Body of pancreas (tissue), 4 donors: ENCODE measurements around the gene OR7A17.

Source experiments
- POLR2A ChIP-seq, 3 donors: fragments of 450-650 bp; IDR thresholded peaks; one replicate each; pipeline ENCODE4 v1.6.1; 2016; ENCODE audit warnings: antibody characterized with exemption in 3 of 3, mild to moderate bottlenecking in 2 of 3
- TF ChIP-seq, protein P1 (sequence below), 7 experiments: fragments of 450-650 bp in 4 of 7; fragments of 200-600 bp in 3 of 7; sonication (generic) in 3 of 7; IDR thresholded peaks; one replicate each; pipeline ENCODE4 v1.5.1; 2016 to 2019; ENCODE audit warnings: antibody characterized with exemption in 7 of 7

DNA sequence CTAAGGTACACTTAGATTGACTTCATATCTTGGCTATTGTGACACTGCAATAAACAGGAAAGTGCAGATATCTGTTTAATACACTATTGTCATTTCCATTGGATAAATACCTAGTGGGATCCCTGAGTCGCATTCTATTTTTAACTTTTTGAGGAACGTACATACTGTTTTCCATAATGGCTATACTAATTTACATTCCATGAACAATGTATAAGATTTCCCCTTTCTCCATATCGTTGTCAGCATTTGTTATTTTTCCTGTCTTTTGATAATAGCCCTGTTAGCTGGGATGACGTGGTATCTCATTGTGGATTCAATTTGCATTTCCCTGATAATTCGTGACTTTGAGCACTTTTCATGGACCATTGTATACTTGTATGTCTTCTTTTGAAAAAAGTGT lies 17.4 kb downstream of the OR7A17 start:
- TF ChIP-seq, protein P1, sequence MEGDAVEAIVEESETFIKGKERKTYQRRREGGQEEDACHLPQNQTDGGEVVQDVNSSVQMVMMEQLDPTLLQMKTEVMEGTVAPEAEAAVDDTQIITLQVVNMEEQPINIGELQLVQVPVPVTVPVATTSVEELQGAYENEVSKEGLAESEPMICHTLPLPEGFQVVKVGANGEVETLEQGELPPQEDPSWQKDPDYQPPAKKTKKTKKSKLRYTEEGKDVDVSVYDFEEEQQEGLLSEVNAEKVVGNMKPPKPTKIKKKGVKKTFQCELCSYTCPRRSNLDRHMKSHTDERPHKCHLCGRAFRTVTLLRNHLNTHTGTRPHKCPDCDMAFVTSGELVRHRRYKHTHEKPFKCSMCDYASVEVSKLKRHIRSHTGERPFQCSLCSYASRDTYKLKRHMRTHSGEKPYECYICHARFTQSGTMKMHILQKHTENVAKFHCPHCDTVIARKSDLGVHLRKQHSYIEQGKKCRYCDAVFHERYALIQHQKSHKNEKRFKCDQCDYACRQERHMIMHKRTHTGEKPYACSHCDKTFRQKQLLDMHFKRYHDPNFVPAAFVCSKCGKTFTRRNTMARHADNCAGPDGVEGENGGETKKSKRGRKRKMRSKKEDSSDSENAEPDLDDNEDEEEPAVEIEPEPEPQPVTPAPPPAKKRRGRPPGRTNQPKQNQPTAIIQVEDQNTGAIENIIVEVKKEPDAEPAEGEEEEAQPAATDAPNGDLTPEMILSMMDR (IDR thresholded peaks at IDR 0.05) = no peak
- no peak for TF ChIP-seq POLR2A (IDR thresholded peaks at IDR 0.05)
